Parathyroid adenoma (tissue), 2 donors: ENCODE data around the gene SMARCD1.

Experiments used
- H2AFZ ChIP-seq: fragments of 300-600 bp; sonication (generic); one replicate; pipeline ENCODE4 v1.7.0; 2017; ENCODE audit warnings: antibody characterized with exemption, mild to moderate bottlenecking
- H3K27ac ChIP-seq: fragments of 300-600 bp; sonication (generic); one replicate; pipeline ENCODE4 v1.7.0; 2017
- H3K27me3 ChIP-seq: fragments of 300-600 bp; sonication (generic); one replicate; pipeline ENCODE4 v1.7.0; 2017; ENCODE audit warnings: low read length; ENCODE audit not compliant: control insufficient read depth, insufficient read depth
- H3K36me3 ChIP-seq: fragments of 300-600 bp; sonication (generic); one replicate; pipeline ENCODE4 v1.7.0; 2017; ENCODE audit warnings: low read length; ENCODE audit not compliant: control insufficient read depth, insufficient read depth
- H3K4me1 ChIP-seq: fragments of 300-600 bp; sonication (generic); one replicate; pipeline ENCODE4 v1.7.0; 2017; ENCODE audit warnings: control low read depth
- H3K4me2 ChIP-seq: fragments of 300-600 bp; sonication (generic); one replicate; pipeline ENCODE4 v1.7.0; 2017; ENCODE audit warnings: low read length
- H3K4me3 ChIP-seq: fragments of 300-600 bp; sonication (generic); one replicate; pipeline ENCODE4 v1.7.0; 2017; ENCODE audit warnings: low read depth, low read length
- H3K79me2 ChIP-seq: fragments of 300-600 bp; sonication (generic); one replicate; pipeline ENCODE4 v1.7.0; 2017; ENCODE audit warnings: control low read depth
- H3K9ac ChIP-seq: fragments of 300-600 bp; sonication (generic); one replicate; pipeline ENCODE4 v1.7.0; 2017; ENCODE audit warnings: mild to moderate bottlenecking
- H3K9me3 ChIP-seq: fragments of 300-600 bp; sonication (generic); one replicate; pipeline ENCODE4 v1.7.0; 2017; ENCODE audit warnings: low read length; ENCODE audit not compliant: control insufficient read depth
- TF ChIP-seq, protein P1 (sequence below): fragments of 300-600 bp; sonication (generic); IDR thresholded peaks from one replicate; pipeline ENCODE4 v1.7.0; 2017; ENCODE audit warnings: antibody characterized with exemption, mild to moderate bottlenecking
- donor health status: primary hyperparathyroidism.

SMARCD1 gene

DNA sequence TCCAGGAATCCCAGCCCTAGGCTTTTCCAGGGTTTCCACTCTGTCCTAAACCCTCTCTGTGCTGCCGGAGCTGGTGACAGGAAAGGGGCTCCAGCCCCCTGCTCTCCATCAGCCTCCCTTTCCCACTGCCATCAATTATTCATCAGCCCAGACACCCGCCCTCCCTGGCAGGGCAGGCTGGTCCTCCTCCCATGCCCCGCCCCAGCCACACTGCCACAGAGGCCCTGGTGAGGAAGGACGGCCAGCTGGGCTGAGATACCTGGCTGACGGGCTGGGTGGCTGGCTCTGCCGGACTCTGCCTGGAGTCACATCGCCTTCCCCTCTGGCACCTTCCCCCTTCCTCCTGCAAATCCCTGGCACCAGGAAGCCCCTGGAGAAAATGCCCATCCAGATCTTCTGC, 11.9 kb upstream of the SMARCD1 start:
- Histone ChIP-seq H3K4me1 (peaks cover 6% of the 10 kb centered on the region), H3K9me3 (no peaks in the 10 kb centered on the region)

DNA sequence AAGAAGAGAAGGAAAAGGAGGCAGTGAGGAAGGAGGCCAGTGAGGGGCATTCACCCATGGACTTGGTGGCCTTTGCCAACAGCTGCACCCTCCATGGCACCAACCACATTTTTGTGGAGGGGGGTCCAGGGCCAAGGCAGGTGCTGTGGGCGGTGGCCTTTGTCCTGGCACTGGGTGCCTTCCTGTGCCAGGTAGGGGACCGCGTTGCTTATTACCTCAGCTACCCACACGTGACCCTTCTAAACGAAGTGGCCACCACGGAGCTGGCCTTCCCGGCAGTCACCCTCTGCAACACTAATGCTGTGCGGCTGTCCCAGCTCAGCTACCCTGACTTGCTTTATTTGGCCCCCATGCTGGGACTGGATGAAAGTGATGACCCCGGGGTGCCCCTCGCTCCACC, 11.4 kb upstream of the SMARCD1 start:
- Histone ChIP-seq H3K27me3 (no peaks in the 10 kb centered on the region), H3K9me3 (no peaks in the 10 kb centered on the region), H3K4me3 (no peak overlapping the region), H3K27ac (no peak overlapping the region), H3K79me2 (no peaks in the 10 kb centered on the region), H3K9ac (no peak overlapping the region), H3K4me2 (no peak overlapping the region), H3K4me1 (peaks cover 6% of the 10 kb centered on the region), H3K36me3 (no peaks in the 10 kb centered on the region), H2AFZ (no peak overlapping the region)
- TF ChIP-seq, protein P1, sequence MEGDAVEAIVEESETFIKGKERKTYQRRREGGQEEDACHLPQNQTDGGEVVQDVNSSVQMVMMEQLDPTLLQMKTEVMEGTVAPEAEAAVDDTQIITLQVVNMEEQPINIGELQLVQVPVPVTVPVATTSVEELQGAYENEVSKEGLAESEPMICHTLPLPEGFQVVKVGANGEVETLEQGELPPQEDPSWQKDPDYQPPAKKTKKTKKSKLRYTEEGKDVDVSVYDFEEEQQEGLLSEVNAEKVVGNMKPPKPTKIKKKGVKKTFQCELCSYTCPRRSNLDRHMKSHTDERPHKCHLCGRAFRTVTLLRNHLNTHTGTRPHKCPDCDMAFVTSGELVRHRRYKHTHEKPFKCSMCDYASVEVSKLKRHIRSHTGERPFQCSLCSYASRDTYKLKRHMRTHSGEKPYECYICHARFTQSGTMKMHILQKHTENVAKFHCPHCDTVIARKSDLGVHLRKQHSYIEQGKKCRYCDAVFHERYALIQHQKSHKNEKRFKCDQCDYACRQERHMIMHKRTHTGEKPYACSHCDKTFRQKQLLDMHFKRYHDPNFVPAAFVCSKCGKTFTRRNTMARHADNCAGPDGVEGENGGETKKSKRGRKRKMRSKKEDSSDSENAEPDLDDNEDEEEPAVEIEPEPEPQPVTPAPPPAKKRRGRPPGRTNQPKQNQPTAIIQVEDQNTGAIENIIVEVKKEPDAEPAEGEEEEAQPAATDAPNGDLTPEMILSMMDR, result no peak

More for the DNA sequence above, 11.9 kb upstream of the SMARCD1 start:
- no peaks in the 10 kb centered on the region for H3K36me3 ChIP-seq
- no peak overlapping the region for H3K4me3 ChIP-seq
- TF ChIP-seq, protein P1, result no peak
- no peak overlapping the region for H3K9ac ChIP-seq
- H2AFZ ChIP-seq, result no peak overlapping the region
- no peaks in the 10 kb centered on the region for H3K79me2 ChIP-seq
- no peak overlapping the region for H3K4me2 ChIP-seq
- no peaks in the 10 kb centered on the region for H3K27me3 ChIP-seq
- no peak overlapping the region for H3K27ac ChIP-seq

DNA sequence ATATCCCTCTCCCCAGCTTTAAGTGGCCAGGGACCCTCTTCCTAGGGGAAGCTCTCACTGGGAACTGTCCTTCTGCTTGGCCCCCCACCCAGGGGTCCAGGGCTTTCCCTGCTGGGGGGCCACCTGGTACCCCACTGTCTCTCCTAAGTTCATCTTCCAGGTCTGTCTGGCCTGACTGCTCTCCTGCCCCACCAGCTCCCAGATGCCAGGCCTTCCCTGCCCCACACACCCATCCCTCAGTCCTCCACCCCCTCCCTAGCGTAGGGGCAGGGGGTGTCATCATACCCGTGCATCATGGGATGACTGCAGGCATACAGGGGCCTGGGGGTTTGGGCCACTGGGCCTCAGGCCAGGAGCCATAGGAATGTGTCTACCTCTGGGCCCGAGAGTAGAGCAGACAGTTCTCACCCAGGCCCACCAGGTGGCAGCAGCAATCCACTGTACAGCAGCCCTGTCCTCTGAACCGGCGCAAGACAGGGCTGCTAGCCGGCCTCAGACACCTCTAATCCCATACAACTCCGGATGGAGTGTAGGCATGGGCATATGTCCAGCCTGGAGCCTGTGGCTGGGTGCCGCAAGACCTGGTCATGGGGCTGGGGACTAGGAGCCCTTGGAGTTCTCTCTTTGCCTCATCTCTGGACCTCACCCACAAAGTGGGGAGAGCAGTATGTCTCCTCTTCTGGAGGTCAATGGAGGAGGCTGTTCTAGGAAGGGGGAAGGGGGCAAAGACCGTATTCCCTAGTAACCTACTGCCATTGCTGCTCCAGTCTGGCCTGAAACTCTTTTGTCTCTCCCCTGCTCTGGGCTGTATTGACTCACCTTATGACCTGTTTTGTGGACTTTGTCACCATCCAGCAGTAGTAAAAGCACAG, 10.0 kb upstream of the SMARCD1 start:
- no peak overlapping the region for H3K27ac ChIP-seq
- peaks cover 6% of the 10 kb centered on the region for H3K4me1 ChIP-seq
- TF ChIP-seq, protein P1, result peak; percentile 95
- no peak overlapping the region for H3K4me2 ChIP-seq
- H3K9ac ChIP-seq, result no peak overlapping the region
- H3K27me3 ChIP-seq, result no peaks in the 10 kb centered on the region
- H2AFZ ChIP-seq, result peak overlapping the region; percentile 54
- H3K9me3 ChIP-seq, result no peaks in the 10 kb centered on the region
- no peaks in the 10 kb centered on the region for H3K79me2 ChIP-seq
- no peak overlapping the region for H3K4me3 ChIP-seq
- H3K36me3 ChIP-seq, result no peaks in the 10 kb centered on the region

DNA sequence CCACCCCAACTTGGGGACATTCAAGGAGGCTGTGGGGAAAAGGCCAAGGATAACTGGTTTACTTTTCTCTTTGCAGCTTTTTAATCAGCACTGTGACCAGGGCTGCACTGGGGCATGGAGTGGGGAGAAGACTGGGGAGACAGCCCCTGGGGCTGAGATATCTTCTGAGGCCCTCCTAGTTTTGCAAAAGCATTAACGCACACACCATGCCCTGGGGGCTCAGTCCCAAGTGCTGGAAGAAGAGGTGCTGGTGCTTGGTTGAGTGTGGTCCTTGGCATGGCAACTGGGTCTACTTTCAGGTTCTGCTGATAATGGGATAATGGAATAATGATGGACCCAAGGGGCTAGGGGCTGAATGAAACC, 9.4 kb upstream of the SMARCD1 start:
- Histone ChIP-seq H3K27me3 (no peaks in the 10 kb centered on the region), H3K36me3 (no peaks in the 10 kb centered on the region), H3K4me1 (peaks cover 6% of the 10 kb centered on the region), H2AFZ (peak overlapping the region; percentile 54), H3K27ac (no peak overlapping the region), H3K79me2 (no peaks in the 10 kb centered on the region), H3K9ac (no peak overlapping the region), H3K4me3 (no peak overlapping the region), H3K9me3 (no peaks in the 10 kb centered on the region), H3K4me2 (no peak overlapping the region)
- TF ChIP-seq, protein P1, result no peak

DNA sequence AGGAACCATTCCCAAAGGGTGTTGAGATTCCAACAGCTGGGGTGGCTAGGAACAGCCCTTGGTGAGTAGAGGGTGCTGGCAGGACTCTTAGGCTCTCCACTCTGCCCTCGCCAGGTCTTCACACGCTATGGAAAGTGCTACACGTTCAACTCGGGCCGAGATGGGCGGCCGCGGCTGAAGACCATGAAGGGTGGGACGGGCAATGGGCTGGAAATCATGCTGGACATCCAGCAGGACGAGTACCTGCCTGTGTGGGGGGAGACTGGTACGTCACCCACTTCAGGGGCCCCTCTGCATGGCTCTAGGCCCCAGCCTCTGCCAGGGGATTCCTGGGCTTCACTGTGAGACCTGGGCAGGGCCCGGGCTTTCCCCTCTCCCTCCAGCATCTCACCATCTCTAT, 8.0 kb upstream of the SMARCD1 start:
- TF ChIP-seq, protein P1, result no peak
- Histone ChIP-seq H3K9me3 (no peaks in the 10 kb centered on the region), H3K4me2 (no peak overlapping the region), H2AFZ (no peak overlapping the region), H3K36me3 (no peaks in the 10 kb centered on the region), H3K27me3 (no peaks in the 10 kb centered on the region), H3K27ac (no peak overlapping the region), H3K4me3 (no peak overlapping the region), H3K79me2 (no peaks in the 10 kb centered on the region), H3K4me1 (peaks cover 6% of the 10 kb centered on the region), H3K9ac (no peak overlapping the region)
